Ovary (tissue), 9 donors: Measurements from ENCODE around the gene CD3E. TPM values are rescaled to one million over a fixed set of nuclear protein-coding genes. Genes with fewer than 3 reads are reported as not detected.

Source experiments
- DNase-seq, 5 donors: peaks; one replicate each; pipeline ENCODE4 v3.0.0-alpha.2; 2019 to 2020
- H3K27ac ChIP-seq, 2 donors: fragments of 200-600 bp; one replicate each; pipeline versions ENCODE4 v1.5.1 to v1.8.0; 2019 to 2022
- H3K27me3 ChIP-seq: fragments of 200-600 bp; one replicate; pipeline ENCODE4 v1.8.0; 2022
- H3K36me3 ChIP-seq: fragments of 200-600 bp; sonication (generic); one replicate; pipeline ENCODE4 v1.5.1; 2019
- H3K4me1 ChIP-seq: one replicate; pipeline ENCODE4 v1.8.1; 2013; ENCODE audit warnings: mild to moderate bottlenecking, moderate library complexity; ENCODE audit not compliant: insufficient read depth
- H3K4me3 ChIP-seq: fragments of 200-600 bp; sonication (generic); one replicate; pipeline ENCODE4 v1.5.1; 2017
- H3K9me3 ChIP-seq, 2 donors: fragments of 200-600 bp in 1 of 2; sonication (generic) in 1 of 2; one replicate each; pipeline versions ENCODE4 v1.5.1 to v1.8.1; 2013 to 2019; ENCODE audit warnings: mild to moderate bottlenecking in 1 of 2, moderate library complexity in 1 of 2
- EP300 ChIP-seq: sonication (generic); formaldehyde crosslinking; IDR thresholded peaks from one replicate; pipeline ENCODE4 v1.6.1; 2017; ENCODE audit warnings: antibody characterized with exemption
- POLR2A ChIP-seq: fragments of 450-650 bp; IDR thresholded peaks from one replicate; pipeline ENCODE4 v1.6.1; 2017; ENCODE audit warnings: antibody characterized with exemption, mild to moderate bottlenecking, moderate library complexity
- WGBS, 3 donors: extraction: QIAGEN DNeasy Blood & Tissue Kit in 1 of 3; methylation state at CpG; one replicate each; pipeline versions ENCODE4 v1.1.5 to v1.1.7; 2013 to 2017; 5-methylcytosine and 5-hydroxymethylcytosine counted together
- intact Hi-C, 4 donors: fragments of 100-400 bp; cut with DNase I; formaldehyde crosslinking; loops; one replicate each; pipeline versions ENCODE4 v1.11.0 to v1.15.1; 2022 to 2023
- polyA plus RNA-seq, 2 donors: library from polyadenylated mRNA; stranded (reverse); fragments of 200-250 nt in 1 of 2; fragments of 350-450 nt in 1 of 2; fragmentation: Illumina TruSeq in 1 of 2; extraction: RNeasy Lipid Tissue Mini Kit (QIAGEN cat#74804) in 1 of 2; gene quantifications; one replicate each; pipeline ENCODE4 v1.2.3, GENCODE V29; 2013 to 2014
- total RNA-seq, 7 donors: library from RNA; depleted of rRNA in 2 of 7; stranded (reverse); fragments of >200 nt in 2 of 7; fragmentation: NEBNext Ultra II Directional in 3 of 7; extraction: Animal tissue kit (Norgen Biotek cat#: 25700) in 3 of 7; gene quantifications; one replicate each; pipeline versions ENCODE4 v1.1.0 to v1.2.4, GENCODE V29; 2016 to 2023
- TF ChIP-seq, protein P1 (sequence below), 3 donors: fragments of 450-650 bp in 2 of 3; fragments of 200-600 bp in 1 of 3; IDR thresholded peaks; one replicate each; pipeline versions ENCODE4 v1.5.1 to v1.8.0; 2016 to 2022; ENCODE audit warnings: antibody characterized with exemption in 3 of 3, mild to moderate bottlenecking in 1 of 3
- donor health status: DM: no; HTN: no; CAD: no; lungs with moderate emphysema.
- donor health status: DM: no; HTN: no; CAD: no.
- donor health status: Bipolar disorder and iron deficiency.
- donor health status: DM: yes; HTN: yes; CAD: no.
- donor health status: DM: no; HTN: no; CAD: no.
- donor health status: DM: yes; HTN: yes; CAD: no.

The CD3E gene
- total and polyA plus RNA-seq, 9 donors: 0.36 to 11.0 (median 0.80) TPM; not detected in 1

GRCh38 chr11:118319337-118319707, 14.8 kb downstream of the CD3E start:
- Histone ChIP-seq H3K36me3 (no peaks in the 10 kb centered on the region), H3K27ac (no peak overlapping the region), H3K4me1 (no peaks in the 10 kb centered on the region), H3K4me3 (no peak overlapping the region), H3K27me3 (no peaks in the 10 kb centered on the region), H3K9me3 (no peaks in the 10 kb centered on the region)
- DNase-seq: no peak
- 36 to 68% (median 38%) methylated on average over 1 of the region's 1 CpG for WGBS, 3 donors
- intact Hi-C loops: no loop called here
- TF ChIP-seq POLR2A: no peak
- TF ChIP-seq, protein P1, sequence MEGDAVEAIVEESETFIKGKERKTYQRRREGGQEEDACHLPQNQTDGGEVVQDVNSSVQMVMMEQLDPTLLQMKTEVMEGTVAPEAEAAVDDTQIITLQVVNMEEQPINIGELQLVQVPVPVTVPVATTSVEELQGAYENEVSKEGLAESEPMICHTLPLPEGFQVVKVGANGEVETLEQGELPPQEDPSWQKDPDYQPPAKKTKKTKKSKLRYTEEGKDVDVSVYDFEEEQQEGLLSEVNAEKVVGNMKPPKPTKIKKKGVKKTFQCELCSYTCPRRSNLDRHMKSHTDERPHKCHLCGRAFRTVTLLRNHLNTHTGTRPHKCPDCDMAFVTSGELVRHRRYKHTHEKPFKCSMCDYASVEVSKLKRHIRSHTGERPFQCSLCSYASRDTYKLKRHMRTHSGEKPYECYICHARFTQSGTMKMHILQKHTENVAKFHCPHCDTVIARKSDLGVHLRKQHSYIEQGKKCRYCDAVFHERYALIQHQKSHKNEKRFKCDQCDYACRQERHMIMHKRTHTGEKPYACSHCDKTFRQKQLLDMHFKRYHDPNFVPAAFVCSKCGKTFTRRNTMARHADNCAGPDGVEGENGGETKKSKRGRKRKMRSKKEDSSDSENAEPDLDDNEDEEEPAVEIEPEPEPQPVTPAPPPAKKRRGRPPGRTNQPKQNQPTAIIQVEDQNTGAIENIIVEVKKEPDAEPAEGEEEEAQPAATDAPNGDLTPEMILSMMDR (IDR thresholded peaks at IDR 0.05): no peak
- no peak for TF ChIP-seq EP300

GRCh38 chr11:118320515-118320914, 16.0 kb downstream of the CD3E start:
- Histone ChIP-seq H3K4me1 (no peaks in the 10 kb centered on the region), H3K27me3 (no peaks in the 10 kb centered on the region), H3K27ac (no peak overlapping the region), H3K36me3 (no peaks in the 10 kb centered on the region), H3K9me3 (no peaks in the 10 kb centered on the region), H3K4me3 (no peak overlapping the region)
- WGBS, 3 donors: 83 to 88% (median 83%) methylated on average over 3 of the region's 3 CpGs
- TF ChIP-seq EP300: no peak
- TF ChIP-seq, protein P1 (IDR thresholded peaks at IDR 0.05): no peak
- TF ChIP-seq POLR2A: no peak
- intact Hi-C loops: no loop called here
- no peak for DNase-seq

GRCh38 chr11:118321386-118322082, 17.0 kb downstream of the CD3E start:
- Histone ChIP-seq H3K27ac (no peak overlapping the region), H3K36me3 (no peaks in the 10 kb centered on the region), H3K4me1 (no peaks in the 10 kb centered on the region), H3K9me3 (no peaks in the 10 kb centered on the region), H3K27me3 (no peaks in the 10 kb centered on the region), H3K4me3 (no peak overlapping the region)
- DNase-seq: no peak
- WGBS, 3 donors: 71 to 79% (median 74%) methylated on average over 5 of the region's 5 CpGs
- intact Hi-C loops: no loop called here
- no peak for TF ChIP-seq EP300
- no peak for TF ChIP-seq POLR2A

GRCh38 chr11:118322721-118323120, 18.2 kb downstream of the CD3E start:
- TF ChIP-seq EP300 (no peak), POLR2A (no peak)
- TF ChIP-seq, protein P1 (IDR thresholded peaks at IDR 0.05): no peak
- Histone ChIP-seq H3K4me1 (no peaks in the 10 kb centered on the region), H3K27ac (no peak overlapping the region), H3K9me3 (no peaks in the 10 kb centered on the region), H3K27me3 (no peaks in the 10 kb centered on the region), H3K36me3 (no peaks in the 10 kb centered on the region), H3K4me3 (no peak overlapping the region)
- DNase-seq: no peak
- 93 to 95% (median 93%) methylated on average over 19 of the region's 19 CpGs for WGBS, 3 donors
- intact Hi-C loops: no loop called here

DNA sequence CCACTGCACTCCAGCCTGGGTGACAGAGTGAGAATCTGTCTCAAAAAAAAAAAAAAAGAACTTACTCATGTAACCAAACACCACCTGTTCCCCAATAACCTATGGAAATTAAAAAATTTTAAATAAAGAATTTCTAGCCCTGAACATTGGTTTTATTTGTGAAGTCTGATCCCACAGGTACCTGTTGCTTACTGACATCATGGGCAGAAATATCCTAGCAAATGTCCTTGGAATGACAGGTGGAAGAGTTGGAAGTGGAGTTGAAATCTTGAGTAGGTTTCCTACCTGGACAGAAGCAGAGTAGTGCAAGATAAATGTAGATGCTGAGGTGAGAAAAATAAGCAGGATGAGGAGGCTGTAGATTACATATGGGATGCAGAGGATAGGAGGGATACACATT, 20.8 kb downstream of the CD3E start:
- TF ChIP-seq EP300 (no peak), POLR2A (no peak)
- TF ChIP-seq, protein P1 (IDR thresholded peaks at IDR 0.05): no peak
- no peaks in the 10 kb centered on the region for H3K27me3 ChIP-seq
- no peak overlapping the region for H3K27ac ChIP-seq
- no peaks in the 10 kb centered on the region for H3K4me1 ChIP-seq
- H3K4me3 ChIP-seq: no peak overlapping the region
- no peaks in the 10 kb centered on the region for H3K36me3 ChIP-seq
- no peak for DNase-seq
- H3K9me3 ChIP-seq: no peaks in the 10 kb centered on the region
- intact Hi-C loops: no loop called here
